AG08395 (cell line): ENCODE measurements around the gene RPP38.

Source experiments
- DNase-seq: peaks from one replicate; pipeline ENCODE4 v3.0.0; 2012; ENCODE audit warnings: mixed read lengths, low spot score

Gene RPP38, protein sequence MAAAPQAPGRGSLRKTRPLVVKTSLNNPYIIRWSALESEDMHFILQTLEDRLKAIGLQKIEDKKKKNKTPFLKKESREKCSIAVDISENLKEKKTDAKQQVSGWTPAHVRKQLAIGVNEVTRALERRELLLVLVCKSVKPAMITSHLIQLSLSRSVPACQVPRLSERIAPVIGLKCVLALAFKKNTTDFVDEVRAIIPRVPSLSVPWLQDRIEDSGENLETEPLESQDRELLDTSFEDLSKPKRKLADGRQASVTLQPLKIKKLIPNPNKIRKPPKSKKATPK

DNA sequence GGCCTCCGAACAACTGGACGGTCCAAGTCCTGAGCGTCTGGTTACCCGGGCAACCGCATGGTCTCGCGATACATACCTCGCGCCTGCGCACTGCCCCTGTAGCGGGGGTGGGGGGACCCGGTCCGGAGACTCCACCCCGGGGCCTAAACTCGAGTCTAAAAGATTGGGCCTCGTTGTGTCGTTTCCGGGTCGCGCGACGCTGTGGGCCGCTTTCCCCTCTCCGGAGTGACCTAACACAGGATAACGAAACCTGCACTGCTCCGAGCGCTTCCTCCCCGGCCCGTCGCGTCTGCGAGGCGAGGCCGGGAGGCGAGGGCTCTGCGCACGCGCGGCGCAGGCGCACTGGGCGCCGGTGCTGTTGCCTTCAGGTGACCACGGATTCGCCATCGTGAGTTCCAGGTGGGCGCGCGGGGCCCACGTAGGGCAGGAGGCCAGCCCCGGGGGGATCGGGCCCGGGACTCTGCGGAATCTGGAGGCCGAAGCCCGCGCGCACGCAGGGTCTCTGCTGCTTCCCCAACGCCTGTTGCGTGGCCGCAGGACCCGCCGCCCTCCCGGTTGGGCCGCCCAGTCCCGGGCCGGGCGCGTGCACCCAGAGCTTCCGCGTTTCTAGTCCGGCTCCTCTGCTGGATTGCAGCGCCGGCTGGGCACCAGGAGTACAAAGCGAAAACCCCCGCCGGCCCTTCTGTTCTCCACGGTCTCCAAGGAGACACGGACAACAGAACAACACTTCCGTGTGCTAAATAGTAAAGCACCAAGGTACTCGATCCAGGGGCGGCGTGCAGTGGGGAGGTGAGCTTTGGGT lies at the start of gene RPP38:
Gene RPP38, plus strand, starts transcription at position 345 of the 802 bp plus-strand sequence. CDS start 5,960 bp downstream, outside the sequence.
- DNase-seq: peak; percentile 100

DNA sequence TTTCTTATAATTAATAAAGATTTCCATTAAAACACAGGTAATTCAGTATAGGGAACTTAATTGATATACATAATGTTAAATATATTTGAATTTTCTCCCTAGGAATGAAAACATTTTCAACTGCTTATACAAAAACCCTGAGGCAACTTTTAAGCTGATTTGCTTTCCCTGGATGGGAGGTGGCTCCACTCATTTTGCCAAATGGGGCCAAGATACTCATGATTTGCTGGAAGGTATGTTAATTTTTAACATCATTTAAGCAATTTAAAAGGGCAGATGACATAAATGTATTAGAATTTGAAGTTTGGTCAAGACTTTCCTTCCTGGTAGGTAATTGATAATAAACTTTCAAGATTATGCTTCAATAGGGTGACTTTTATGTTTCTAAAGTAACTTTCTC lies 47.6 kb upstream of the RPP38 start:
- no peak for DNase-seq

DNA sequence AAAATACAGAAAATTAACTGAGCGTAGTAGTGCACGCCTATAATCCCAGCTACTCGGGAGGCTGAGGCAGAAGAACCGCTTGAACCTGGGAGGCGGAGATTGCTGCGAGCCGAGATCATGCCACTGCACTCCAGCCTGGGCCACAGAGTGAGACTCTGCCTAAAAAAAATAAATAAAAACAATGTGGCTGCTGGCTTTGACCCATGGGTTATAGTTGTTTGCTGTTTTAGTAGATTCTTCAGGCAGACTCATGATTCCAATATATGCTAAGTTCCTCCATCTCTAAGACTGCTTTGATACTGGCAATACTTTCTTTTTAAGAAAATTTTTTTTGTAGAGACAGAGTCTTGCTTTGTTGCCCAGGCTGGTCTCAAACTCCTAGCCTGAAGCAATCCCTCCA lies 45.0 kb upstream of the RPP38 start:
- no peak for DNase-seq

DNA sequence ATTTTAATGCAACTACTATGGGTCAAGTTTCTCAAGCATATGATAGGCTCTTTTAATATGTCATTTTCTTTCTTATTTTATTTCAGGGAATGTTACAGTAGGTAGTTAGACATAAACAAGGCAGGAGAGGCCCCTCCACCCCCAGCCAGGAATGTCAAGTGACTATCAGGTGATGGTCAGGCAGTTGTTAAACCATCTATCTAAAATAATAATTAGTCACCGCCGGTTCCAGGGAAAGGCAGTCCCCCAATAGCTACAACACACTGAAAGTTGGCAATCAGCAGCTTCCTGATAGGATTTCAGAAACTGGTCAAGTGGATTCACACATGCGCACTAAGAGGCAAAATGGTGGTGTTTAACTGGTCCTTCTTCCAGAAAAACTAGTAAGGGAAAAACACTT lies 44.1 kb upstream of the RPP38 start:
- no peak for DNase-seq

DNA sequence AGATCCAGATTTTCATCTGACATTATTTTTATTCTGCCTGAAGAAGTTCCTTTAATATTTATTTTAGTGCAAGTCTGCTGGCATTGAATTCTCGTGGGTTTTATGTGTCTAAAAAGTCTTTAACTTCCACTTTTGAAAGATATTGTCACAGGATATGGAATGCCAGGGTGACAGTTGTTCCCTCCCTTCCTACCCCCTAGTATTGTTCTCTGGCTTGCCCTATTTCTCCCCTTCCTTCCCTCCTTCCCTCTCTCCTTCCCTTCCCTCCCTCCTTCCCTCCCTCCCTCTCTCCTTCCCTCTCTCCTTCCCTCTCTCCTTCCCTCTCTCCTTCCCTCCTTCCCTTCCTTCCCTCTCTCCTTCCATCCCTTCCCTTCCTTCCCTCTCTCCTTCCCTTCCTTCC lies 38.5 kb upstream of the RPP38 start:
- DNase-seq: no peak

DNA sequence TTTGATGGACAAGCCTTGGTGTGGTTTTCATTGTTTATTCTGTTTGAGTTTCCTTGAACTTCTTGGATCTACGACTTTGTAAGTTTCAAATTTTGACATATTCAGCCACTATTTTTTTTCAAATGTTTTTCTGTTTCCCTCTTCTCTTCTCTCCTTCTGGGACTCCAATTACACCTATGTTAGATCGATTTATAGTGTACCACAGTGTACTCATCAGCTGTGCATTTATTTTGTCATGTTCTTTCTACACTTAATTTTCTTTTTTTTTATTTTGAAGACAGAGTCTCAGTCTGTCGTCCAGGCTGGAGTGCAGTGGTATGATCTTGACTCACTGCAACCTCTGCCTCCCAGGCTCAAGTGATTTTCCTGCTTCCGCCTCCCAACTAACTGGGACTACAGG lies 37.2 kb upstream of the RPP38 start:
- no peak for DNase-seq

DNA sequence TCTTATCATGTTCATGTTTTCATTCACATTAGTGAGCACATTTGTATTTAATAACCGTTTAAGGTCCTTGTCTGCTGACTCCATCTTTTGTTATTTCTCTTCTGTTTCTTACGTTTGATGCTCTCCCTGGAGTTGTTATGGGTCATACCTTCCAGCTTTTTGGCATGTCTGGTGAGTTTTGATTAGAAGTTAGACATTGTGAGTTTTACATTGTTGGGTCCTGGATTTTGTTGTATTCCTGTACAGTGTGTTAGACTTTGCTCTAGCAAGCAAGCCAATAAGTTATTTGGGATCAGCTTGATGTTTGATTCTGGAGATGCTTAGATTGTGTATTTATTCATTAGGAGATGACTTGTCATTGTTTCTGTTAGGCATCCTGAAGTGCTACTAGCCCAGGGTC lies 36.5 kb upstream of the RPP38 start:
- no peak for DNase-seq

DNA sequence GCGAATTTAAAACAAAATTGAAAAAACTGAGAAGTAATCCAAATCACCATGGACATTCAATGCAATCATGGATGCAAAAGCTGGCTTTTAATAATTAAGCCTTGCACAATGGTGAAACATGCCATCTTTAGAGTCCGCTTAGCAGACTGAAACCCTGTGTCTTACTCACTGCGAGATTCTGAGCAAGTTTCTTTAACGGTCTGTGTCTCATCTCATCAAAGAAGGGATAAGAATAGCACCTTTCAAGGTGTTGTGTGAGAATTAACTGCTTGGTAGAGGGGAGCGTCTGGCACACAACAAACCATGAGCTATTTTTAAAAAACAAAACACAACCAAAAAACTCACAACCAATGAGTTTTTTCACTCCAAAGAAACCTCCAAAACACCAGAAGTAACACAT lies 30.0 kb upstream of the RPP38 start:
- DNase-seq: no peak

DNA sequence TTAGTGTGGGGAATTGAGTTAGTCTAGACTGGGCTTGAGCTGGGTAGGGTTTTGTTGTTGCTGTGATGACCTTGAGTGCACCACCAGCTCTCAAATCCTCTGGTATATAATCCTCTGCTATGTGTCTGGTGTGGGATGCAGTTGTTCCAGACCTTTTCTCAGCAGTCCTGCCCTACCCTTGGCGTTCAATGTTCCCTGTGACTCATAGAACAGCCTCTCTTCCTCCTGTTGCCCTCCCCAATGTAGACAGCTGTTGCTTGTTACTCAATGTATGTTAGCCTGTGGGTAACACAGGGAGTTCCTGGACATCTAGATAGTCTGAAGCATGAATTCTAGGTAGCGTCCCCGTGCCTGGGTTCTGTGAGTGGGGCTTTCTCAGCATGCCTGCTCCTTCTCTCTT lies 28.4 kb upstream of the RPP38 start:
- DNase-seq: peak; percentile 48

DNA sequence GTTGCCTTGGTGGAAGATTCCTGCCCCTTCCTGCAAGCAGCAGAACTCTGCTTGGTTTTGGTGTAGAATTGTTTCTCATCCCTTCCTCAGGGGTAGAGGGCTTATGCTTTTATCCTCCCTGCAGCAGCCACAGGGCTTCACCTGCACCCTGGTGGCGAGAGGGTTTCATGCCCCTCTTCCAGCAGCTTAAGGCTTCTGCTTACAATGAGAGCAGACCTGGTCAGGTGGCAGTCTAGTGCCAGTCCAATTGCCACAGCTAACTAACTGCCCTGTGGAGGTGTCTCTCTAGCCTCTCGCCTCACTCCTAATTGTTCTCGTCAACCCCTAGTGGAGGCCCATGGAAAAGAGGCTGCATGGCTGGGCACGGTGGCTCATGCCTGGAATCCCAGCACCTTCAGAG lies 27.9 kb upstream of the RPP38 start:
- no peak for DNase-seq

DNA sequence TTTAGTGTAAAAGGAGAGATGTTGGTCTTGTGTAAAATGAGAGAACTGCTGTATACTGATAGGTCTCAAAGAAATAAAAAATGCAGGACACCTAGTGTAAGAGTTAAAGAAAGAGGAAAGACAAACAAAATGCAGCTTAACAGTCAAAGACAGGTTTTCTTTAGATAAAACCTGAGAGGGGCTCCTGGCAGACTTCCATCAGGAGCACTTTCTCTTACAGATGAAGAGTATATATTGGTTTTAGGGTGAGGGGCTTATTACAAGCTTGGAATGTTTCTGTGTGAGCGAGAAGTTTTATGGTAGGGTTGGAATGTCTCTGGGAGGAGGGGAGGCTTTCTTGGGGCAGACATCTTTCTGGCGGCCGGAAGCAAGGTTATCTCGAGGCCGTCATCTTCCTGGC lies 24.8 kb upstream of the RPP38 start:
- DNase-seq: no peak

DNA sequence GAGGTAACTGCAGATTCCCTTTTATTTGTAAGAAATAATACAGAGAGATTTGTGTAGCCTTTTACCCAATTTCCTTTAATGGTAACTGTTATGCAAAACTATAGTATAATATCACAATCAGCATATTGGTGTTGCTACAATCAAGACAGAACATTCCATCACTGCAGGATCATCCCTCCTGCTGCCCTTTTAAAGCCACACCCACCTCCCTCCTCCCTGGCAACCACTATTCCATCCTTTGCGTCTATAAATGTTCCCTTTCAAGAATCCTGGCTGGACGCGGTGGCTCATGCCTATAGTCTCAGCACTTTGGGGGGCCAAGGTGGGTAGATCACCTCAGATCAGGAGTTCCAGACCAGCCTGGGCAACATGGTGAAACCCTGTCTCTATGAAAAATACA lies 21.7 kb upstream of the RPP38 start:
- no peak for DNase-seq

DNA sequence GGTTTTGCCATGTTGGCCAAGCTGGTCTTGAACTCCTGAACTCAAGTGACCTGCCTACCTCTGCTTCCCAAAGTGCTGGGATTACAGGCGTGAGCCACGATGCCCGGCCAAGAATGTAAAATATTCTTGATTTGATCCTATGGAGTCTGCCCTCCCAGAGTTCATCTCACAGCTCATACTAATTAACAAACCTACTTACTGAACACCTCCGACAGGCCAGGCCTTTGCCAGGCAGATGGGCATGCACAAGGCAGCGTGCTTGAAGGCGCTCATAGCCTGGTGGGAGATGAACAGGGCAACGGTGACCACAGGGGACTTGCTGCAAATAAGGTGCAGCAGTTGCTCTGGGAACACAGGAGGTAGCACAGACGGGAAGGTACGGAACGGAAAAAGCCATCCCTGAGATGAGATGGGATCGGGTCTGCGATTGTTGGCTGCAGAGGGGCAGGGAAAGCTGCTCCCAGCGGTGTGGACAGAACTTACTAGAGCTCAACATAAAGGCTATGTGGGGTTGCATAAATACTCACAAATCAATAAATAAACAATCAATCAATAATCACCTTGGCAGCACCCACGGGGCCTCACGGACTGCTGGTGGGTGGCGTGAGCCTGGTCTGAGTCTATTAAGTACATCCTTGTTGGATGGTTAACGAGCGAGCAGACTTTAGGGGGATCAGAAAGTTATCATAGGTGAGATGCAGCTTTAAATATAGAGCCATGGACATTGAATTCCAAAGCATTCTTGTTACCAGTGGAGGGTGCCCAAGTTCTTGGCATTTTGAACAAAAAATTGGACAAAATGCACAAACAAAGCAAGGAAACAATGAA lies 13.3 kb upstream of the RPP38 start:
- DNase-seq: no peak

DNA sequence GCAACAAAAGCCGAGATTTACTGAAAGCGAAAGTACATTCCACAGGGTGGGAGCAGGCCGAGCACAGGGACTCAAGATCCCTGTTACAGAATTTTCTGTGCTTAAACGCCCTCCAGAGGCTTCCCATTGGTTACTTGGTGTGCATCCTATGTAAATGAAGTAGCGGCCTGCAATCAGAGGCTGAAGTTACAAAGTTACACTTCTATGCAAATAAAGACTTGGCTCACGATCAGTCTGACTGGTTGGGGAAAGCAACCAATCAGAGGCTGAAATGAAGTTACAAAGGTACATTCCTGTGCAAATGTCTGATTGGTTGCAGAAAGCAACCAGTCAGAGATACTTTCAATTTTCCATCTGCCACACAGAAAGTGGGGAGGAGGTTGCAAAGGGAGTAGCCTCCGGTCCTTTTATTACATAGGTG lies 12.6 kb upstream of the RPP38 start:
- DNase-seq: peak; percentile 81

DNA sequence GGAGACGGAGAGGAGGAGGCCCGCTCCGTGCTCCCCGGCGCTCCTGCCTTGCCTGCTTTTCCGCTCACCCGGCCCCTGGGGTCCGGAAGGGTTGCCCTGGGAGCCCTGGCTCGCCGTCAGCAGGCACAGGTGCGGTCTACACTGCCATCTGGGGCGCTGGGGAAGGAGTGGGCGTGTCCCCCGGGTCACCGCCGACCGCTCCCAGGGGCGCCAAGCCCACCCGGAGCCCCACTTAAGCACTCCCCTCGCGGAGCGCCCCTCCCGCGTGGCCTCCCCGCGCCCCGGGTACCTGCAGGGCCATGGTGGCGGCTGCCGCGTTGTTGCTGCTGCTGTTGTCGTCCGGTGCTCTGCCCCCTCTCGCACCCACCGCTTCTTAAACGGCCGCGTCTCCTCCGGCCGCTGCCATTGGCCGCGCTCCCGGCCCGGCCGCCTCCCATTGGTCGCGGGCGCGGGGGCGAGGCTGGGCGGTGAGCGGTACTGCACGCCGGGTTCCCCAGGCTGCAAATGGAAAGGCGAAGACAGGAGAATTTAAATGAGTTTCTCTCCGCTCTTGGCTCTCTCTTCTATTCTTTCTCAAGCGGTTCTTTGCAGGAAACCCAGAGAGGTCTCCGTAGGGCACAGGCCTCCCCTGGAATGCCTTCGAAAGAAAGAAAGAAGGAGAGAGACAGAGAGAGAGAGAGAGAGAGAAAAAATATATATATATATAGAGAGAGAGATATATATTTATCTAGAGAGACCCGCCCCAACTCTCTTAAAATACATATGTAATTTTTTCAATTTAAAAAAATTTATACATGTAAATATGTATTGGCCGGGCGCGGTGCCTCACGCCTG lies 8.5 kb upstream of the RPP38 start, which contains the start of gene ACBD7:
Gene ACBD7, minus strand, starts transcription at position 349 of the 834 bp plus-strand sequence. Its CDS starts 48 bp downstream, at position 301.
- DNase-seq: peak; percentile 95

DNA sequence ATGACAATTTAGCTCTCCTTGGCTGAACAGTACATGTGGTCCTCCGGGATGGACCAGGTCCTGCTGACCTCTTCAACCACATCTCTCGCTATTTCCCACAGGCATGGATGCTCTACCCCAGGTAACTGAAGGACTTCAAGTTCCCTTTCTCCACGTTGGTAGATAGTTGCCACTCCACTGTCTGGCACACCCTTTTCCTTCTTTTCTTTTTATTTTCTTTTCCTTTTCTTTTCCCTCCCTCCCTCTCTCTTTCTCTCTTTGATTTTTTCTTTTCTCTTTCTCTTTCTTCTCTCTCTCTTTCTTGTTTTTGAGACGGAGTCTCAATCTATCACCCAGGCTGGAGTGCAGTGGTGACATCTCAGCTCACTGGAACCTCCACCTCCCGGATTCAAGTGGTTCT lies 5.7 kb upstream of the RPP38 start:
- no peak for DNase-seq

DNA sequence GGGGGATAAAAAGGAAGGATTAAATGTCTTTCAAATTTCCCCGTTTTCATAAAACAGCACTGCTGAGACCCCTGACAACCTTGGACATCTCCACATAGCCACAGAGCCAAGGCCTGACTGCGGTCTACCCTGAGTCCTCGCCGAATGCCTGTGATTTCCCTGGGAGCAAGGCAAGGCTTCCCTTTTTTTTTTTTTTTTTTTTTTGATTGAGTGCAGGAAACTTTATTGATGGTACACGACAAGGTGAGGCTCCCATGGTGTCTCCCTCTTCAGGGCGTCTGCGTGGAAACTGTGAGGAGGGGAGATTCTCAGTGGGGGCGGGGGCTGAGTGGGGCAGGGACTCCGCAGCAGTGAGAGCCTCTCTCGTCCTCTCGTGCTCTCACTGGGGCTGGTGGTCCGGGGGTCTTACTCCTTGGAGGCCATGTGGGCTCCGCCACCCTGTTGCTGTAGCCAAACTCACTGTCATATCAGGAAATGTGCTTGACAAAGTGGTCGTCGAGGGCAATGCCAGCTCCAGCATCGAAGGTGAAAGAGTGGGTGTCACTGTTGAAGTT lies 4.2 kb upstream of the RPP38 start:
- no peak for DNase-seq

DNA sequence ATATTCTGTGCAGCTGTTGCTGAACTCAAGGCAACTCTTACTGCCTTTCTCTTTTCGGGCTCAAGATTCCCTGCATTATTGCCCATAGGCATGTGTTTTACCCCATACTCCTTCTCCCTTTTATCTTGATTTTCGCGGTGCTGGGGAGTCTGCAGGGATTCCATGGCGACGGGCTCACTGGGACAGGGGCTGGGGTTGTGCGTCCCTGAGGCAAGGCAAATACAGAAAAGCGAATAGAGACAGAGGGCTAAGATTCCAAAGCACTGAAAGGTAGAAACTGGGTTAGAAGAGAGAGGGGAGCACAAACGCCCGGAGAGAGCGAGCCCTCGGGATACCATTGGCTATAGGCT lies 519 bp upstream of the RPP38 start:
- DNase-seq: no peak

DNA sequence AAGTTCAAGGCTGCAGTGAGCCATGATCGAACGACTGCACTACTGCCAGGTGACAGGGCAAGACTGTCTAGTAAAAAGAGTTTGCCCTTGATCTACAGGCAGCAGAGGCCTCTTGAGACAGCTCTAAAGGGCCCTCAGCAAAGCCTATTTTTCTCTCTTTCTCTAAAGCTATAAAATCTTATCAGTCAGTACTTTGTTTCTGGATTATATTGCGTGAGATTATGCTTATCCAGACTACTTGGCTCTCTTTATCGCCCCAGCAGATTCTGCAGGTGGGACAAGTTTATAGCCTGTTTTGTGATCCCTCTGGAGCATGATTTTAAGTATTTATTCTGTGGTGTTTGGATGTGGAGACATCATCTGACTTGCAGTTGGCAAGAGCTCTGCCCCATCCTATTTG lies 2.7 kb downstream of the RPP38 start:
- no peak for DNase-seq

DNA sequence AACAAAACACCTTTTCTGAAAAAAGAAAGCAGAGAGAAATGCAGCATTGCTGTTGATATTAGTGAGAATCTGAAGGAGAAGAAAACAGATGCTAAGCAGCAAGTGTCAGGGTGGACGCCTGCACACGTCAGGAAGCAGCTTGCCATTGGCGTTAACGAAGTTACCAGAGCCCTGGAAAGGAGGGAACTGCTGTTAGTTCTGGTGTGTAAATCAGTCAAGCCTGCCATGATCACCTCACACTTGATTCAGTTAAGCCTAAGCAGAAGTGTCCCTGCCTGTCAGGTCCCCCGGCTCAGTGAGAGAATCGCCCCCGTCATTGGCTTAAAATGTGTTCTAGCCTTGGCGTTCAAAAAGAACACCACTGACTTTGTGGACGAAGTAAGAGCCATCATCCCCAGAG lies 6.4 kb downstream of the RPP38 start:
- DNase-seq: no peak

DNA sequence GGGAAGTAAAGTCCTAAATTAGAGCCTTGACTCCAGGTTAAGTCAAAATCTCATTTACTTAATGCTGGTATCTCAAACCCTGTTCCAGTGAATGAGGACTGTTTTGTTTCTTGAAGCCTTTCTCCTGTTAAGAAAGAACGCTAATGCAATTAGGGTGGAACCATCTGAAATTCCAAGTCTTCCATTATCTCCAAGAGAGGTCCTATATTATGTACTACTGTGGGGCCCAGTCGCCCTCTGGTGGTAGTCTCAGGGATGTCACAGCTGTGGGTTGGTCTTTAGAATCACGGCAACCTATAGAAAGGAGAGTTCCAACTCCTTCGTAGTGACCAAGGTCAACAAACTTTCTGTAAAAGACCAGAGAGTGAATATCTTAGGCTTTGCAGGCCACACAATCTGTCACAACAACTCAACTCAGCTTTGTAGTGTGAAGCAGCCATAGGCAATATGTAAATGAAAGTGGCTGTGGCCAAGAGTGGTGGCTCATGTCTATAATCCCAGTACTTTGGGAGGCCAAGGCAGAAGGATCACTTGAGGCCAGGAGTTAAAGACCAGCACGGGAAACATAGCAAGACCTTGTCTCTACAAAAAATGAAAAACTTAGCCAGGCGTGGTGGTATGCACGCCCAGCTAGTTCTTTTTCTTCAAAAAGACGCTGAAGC lies 9.3 kb downstream of the RPP38 start:
- DNase-seq: peak; percentile 73
